ENCODE results near the gene SYVN1. TPM values are rescaled to one million over a fixed set of nuclear protein-coding genes. Genes with fewer than 3 reads are reported as not detected.

SYVN1 gene
- total and polyA plus RNA-seq, 10 donors: 35.1 to 152 (median 98.6) TPM

DNA sequence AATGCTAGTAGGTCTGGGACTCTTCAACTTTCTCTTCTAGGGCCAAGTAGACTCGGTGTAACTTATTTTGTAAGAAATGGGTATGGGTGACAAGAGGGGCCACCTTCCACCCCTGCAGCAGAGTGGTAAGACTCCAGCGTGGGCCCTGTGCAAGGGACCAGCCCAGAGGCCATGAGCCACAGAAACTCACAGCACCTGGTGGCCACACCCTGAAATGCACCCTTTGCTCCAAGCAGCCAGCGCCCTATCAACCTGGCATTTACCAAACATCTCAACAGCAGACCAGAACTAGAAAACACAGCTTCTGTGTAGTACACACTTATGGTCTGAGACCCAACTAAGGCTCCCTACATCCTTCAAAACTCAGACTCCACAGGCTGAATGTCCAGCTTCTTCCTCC is 56.2 kb downstream of the SYVN1 start:
- H3K36me3 ChIP-seq: peaks cover 0 to 35% (median 0%) of the 10 kb centered on the region in 6 donors
- no peak overlapping the region for H3K4me3 ChIP-seq
- no peaks in the 10 kb centered on the region for H3K27me3 ChIP-seq (replicated peaks in 1 of 7)
- intact Hi-C loops (cut with DNase I; ENCODE audit: low total_unique reads): no loop called here
- H3K4me1 ChIP-seq: peaks cover 0 to 27% (median 2%) of the 10 kb centered on the region in 6 donors
- WGBS, 5 donors: 50 to 63% (median 59%) methylated on average over 3 of the region's 3 CpGs
- no peaks in the 10 kb centered on the region for H3K9me3 ChIP-seq
- peak; percentile 82 for DNase-seq
- TF ChIP-seq POLR2AphosphoS5 (IDR thresholded peaks at IDR 0.05): no peak
- TF ChIP-seq, protein P1, sequence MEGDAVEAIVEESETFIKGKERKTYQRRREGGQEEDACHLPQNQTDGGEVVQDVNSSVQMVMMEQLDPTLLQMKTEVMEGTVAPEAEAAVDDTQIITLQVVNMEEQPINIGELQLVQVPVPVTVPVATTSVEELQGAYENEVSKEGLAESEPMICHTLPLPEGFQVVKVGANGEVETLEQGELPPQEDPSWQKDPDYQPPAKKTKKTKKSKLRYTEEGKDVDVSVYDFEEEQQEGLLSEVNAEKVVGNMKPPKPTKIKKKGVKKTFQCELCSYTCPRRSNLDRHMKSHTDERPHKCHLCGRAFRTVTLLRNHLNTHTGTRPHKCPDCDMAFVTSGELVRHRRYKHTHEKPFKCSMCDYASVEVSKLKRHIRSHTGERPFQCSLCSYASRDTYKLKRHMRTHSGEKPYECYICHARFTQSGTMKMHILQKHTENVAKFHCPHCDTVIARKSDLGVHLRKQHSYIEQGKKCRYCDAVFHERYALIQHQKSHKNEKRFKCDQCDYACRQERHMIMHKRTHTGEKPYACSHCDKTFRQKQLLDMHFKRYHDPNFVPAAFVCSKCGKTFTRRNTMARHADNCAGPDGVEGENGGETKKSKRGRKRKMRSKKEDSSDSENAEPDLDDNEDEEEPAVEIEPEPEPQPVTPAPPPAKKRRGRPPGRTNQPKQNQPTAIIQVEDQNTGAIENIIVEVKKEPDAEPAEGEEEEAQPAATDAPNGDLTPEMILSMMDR (IDR thresholded peaks at IDR 0.05 in 8 of 11, conservative IDR thresholded peaks at IDR 0.05 in 3 of 11): peak; percentile 35 to 84 (median 75)
- peak overlapping the region in 1 of 8 donors; percentile 3 for H3K27ac ChIP-seq

DNA sequence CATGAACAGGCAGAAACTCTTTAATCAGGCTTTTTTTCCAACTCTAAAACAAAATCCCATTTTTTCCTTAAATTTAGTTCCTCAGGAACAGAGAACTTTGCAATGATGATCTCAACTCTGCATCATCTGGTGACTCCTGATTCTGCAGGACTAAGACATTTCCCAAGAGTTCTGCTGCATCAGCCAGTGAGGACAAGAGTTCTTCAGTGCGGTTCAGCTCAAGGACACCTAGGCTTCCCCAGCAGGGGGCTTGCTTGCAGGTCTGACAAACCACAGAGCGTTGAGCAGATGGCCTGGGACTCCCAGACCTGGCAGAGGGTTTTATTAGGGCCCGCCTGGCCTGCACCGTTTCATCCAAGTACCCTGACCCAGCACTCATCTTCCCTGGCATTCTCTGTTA is 56.9 kb downstream of the SYVN1 start:
- H3K9me3 ChIP-seq: no peaks in the 10 kb centered on the region
- intact Hi-C loops (cut with DNase I; ENCODE audit: low total_unique reads): no loop called here
- H3K4me1 ChIP-seq: peaks cover 0 to 20% (median 0%) of the 10 kb centered on the region in 6 donors
- no peak overlapping the region for H3K27ac ChIP-seq
- TF ChIP-seq POLR2A (IDR thresholded peaks at IDR 0.05) (no peak), POLR2AphosphoS5 (IDR thresholded peaks at IDR 0.05) (no peak)
- TF ChIP-seq, protein P1 (IDR thresholded peaks at IDR 0.05 in 8 of 11, conservative IDR thresholded peaks at IDR 0.05 in 3 of 11): no peak
- 69 to 90% (median 83%) methylated on average over 4 of the region's 4 CpGs for WGBS, 5 donors
- no peak overlapping the region for H3K4me3 ChIP-seq
- peaks cover 0 to 35% (median 0%) of the 10 kb centered on the region in 6 donors for H3K36me3 ChIP-seq
- DNase-seq: no peak
- H3K27me3 ChIP-seq (replicated peaks in 1 of 7): no peaks in the 10 kb centered on the region

Small RNA genes lying within 50 kb of the gene (microRNA-seq; reads per million reads assigned to microRNA genes)
- gene MIR6751: 0 to 1.1 (median 0.36) reads per million in 3 donors

Small RNA genes lying within 50 kb of the gene (small RNA-seq; reads per million reads assigned to genes)
- gene HIGD1AP10: 0 reads per million in 4 donors
- 0 reads per million in 4 donors for gene PDCL2P2
- gene RNU2-23P: 0.60 to 2.1 (median 0.77) reads per million in 4 donors

Other genes starting within 250 kb of the SYVN1 start
- gene ATG2A, start 217.3 kb downstream of the SYVN1 start, total RNA-seq: 10 to 100 TPM; 32.7 to 57.3 (median 40.3) TPM
- 10 to 100 TPM; 14.3 to 30.3 (median 28.8) TPM for gene ATG2A, start 217.3 kb downstream of the SYVN1 start, polyA plus RNA-seq
- gene PPP2R5B, start 209.8 kb downstream of the SYVN1 start, total RNA-seq: 10 to 100 TPM; 21.9 to 45.1 (median 30.4) TPM
- gene PPP2R5B, start 209.8 kb downstream of the SYVN1 start, polyA plus RNA-seq: 10 to 100 TPM; 10.8 to 25.4 (median 15.2) TPM
- gene GPHA2, start 198.6 kb downstream of the SYVN1 start, total RNA-seq: not detected
- 1 to 10 TPM in 2 of 3 donors, under 1 TPM in 1; 0.89 to 4.4 (median 1.2) TPM for gene GPHA2, start 198.6 kb downstream of the SYVN1 start, polyA plus RNA-seq
- gene MAJIN, start 162.4 kb downstream of the SYVN1 start, total RNA-seq: under 1 TPM in 4 of 7 donors, not detected in 3; 0.40 to 0.98 (median 0.86) TPM
- gene MAJIN, start 162.4 kb downstream of the SYVN1 start, polyA plus RNA-seq: 1 to 10 TPM in 2 of 3 donors, under 1 TPM in 1; 0.59 to 2.6 (median 1.5) TPM
- gene BATF2, start 137.5 kb downstream of the SYVN1 start, total RNA-seq: 10 to 100 TPM in 6 of 7 donors, 1 to 10 TPM in 1; 8.5 to 23.1 (median 18.6) TPM
- gene BATF2, start 137.5 kb downstream of the SYVN1 start, polyA plus RNA-seq: 10 to 100 TPM in 1 of 3 donors, 1 to 10 TPM in 2; 4.3 to 17.1 (median 5.2) TPM
- gene ARL2, start 120.4 kb downstream of the SYVN1 start, total RNA-seq: 10 to 100 TPM; 44.5 to 76.5 (median 54.8) TPM
- gene ARL2, start 120.4 kb downstream of the SYVN1 start, polyA plus RNA-seq: 100 to 1,000 TPM in 1 of 3 donors, 10 to 100 TPM in 2; 53.0 to 110 (median 69.9) TPM
- gene SNX15, start 107.1 kb downstream of the SYVN1 start, total RNA-seq: 10 to 100 TPM; 14.6 to 21.6 (median 17.3) TPM
- gene SNX15, start 107.1 kb downstream of the SYVN1 start, polyA plus RNA-seq: 10 to 100 TPM; 10.8 to 17.1 (median 11.6) TPM
- gene SAC3D1, start 93.3 kb downstream of the SYVN1 start, total RNA-seq: 1 to 10 TPM; 5.7 to 9.9 (median 6.6) TPM
- gene SAC3D1, start 93.3 kb downstream of the SYVN1 start, polyA plus RNA-seq: 10 to 100 TPM in 1 of 3 donors, 1 to 10 TPM in 2; 5.2 to 11.9 (median 8.9) TPM
- 10 to 100 TPM; 13.0 to 45.2 (median 23.3) TPM for gene NAALADL1, start 76.0 kb downstream of the SYVN1 start, total RNA-seq
- gene NAALADL1, start 76.0 kb downstream of the SYVN1 start, polyA plus RNA-seq: 10 to 100 TPM; 19.2 to 19.5 (median 19.2) TPM
- 10 to 100 TPM in 1 of 7 donors, 1 to 10 TPM in 6; 2.4 to 11.1 (median 7.0) TPM for gene CDCA5, start 50.5 kb downstream of the SYVN1 start, total RNA-seq
- gene CDCA5, start 50.5 kb downstream of the SYVN1 start, polyA plus RNA-seq: 1 to 10 TPM; 1.5 to 5.9 (median 4.6) TPM
- gene ZFPL1, start 50.3 kb downstream of the SYVN1 start, total RNA-seq: 10 to 100 TPM; 23.5 to 43.7 (median 29.1) TPM
- 10 to 100 TPM; 25.8 to 52.0 (median 40.0) TPM for gene ZFPL1, start 50.3 kb downstream of the SYVN1 start, polyA plus RNA-seq
- gene VPS51, start 38.3 kb downstream of the SYVN1 start, total RNA-seq: 100 to 1,000 TPM; 103 to 570 (median 146) TPM
- gene VPS51, start 38.3 kb downstream of the SYVN1 start, polyA plus RNA-seq: 100 to 1,000 TPM; 118 to 157 (median 152) TPM
- 10 to 100 TPM in 6 of 7 donors, 1 to 10 TPM in 1; 8.9 to 29.7 (median 13.9) TPM for gene TM7SF2, start 22.6 kb downstream of the SYVN1 start, total RNA-seq
- gene TM7SF2, start 22.6 kb downstream of the SYVN1 start, polyA plus RNA-seq: 10 to 100 TPM; 14.1 to 16.9 (median 14.5) TPM
- 10 to 100 TPM in 4 of 7 donors, 1 to 10 TPM in 3; 7.9 to 16.4 (median 10.2) TPM for gene ZNHIT2, start 16.8 kb downstream of the SYVN1 start, total RNA-seq
- 10 to 100 TPM; 19.1 to 21.1 (median 19.2) TPM for gene ZNHIT2, start 16.8 kb downstream of the SYVN1 start, polyA plus RNA-seq
- gene FAU, start 12.4 kb downstream of the SYVN1 start, total RNA-seq: 1,000 to 10,000 TPM in 1 of 7 donors, 100 to 1,000 TPM in 6; 528 to 1,008 (median 809) TPM
- gene FAU, start 12.4 kb downstream of the SYVN1 start, polyA plus RNA-seq: 1,000 to 10,000 TPM; 1,501 to 2,170 (median 2,090) TPM
- gene MRPL49, start 12.2 kb downstream of the SYVN1 start, total RNA-seq: 10 to 100 TPM; 31.9 to 51.2 (median 40.8) TPM
- gene MRPL49, start 12.2 kb downstream of the SYVN1 start, polyA plus RNA-seq: 10 to 100 TPM; 20.0 to 42.4 (median 30.8) TPM
- gene SPDYC, start 35.7 kb upstream of the SYVN1 start, total RNA-seq: not detected
- gene SPDYC, start 35.7 kb upstream of the SYVN1 start, polyA plus RNA-seq: under 1 TPM in 1 of 3 donors, not detected in 2; 0.11 TPM
- gene CAPN1, start 47.4 kb upstream of the SYVN1 start, total RNA-seq: 100 to 1,000 TPM; 135 to 203 (median 161) TPM
- gene CAPN1, start 47.4 kb upstream of the SYVN1 start, polyA plus RNA-seq: 100 to 1,000 TPM in 1 of 3 donors, 10 to 100 TPM in 2; 61.6 to 111 (median 73.3) TPM
- gene POLA2, start 127.4 kb upstream of the SYVN1 start, total RNA-seq: 10 to 100 TPM; 10.6 to 25.9 (median 19.1) TPM
- 10 to 100 TPM in 2 of 3 donors, 1 to 10 TPM in 1; 9.0 to 12.2 (median 10.7) TPM for gene POLA2, start 127.4 kb upstream of the SYVN1 start, polyA plus RNA-seq
- 10 to 100 TPM; 14.5 to 48.0 (median 26.4) TPM for gene CDC42EP2, start 180.3 kb upstream of the SYVN1 start, total RNA-seq
- 10 to 100 TPM in 1 of 3 donors, 1 to 10 TPM in 2; 4.2 to 13.4 (median 7.1) TPM for gene CDC42EP2, start 180.3 kb upstream of the SYVN1 start, polyA plus RNA-seq
- 10 to 100 TPM; 35.7 to 67.0 (median 51.5) TPM for gene DPF2, start 199.3 kb upstream of the SYVN1 start, total RNA-seq
- 10 to 100 TPM; 20.5 to 27.2 (median 24.3) TPM for gene DPF2, start 199.3 kb upstream of the SYVN1 start, polyA plus RNA-seq
- gene TIGD3, start 220.2 kb upstream of the SYVN1 start, total RNA-seq: 1 to 10 TPM in 2 of 7 donors, under 1 TPM in 5; 0.56 to 2.7 (median 0.79) TPM
- 1 to 10 TPM; 1.1 to 2.1 (median 1.4) TPM for gene TIGD3, start 220.2 kb upstream of the SYVN1 start, polyA plus RNA-seq
- gene SLC25A45, start 248.1 kb upstream of the SYVN1 start, total RNA-seq: 10 to 100 TPM; 11.6 to 33.4 (median 25.7) TPM
- 10 to 100 TPM; 14.1 to 26.2 (median 24.1) TPM for gene SLC25A45, start 248.1 kb upstream of the SYVN1 start, polyA plus RNA-seq